GM12873 (cell line): ENCODE results near the gene CARS2.

Experiments used
- TF ChIP-seq, protein P1 (sequence below): IDR thresholded peaks from 2 replicates; pipeline ENCODE4 v1.5.1; 2012; ENCODE audit warnings: low read depth, mild to moderate bottlenecking, moderate library complexity, low read length, control low read depth; ENCODE audit not compliant: insufficient read depth; ENCODE audit errors: missing control alignments

The CARS2 gene

DNA sequence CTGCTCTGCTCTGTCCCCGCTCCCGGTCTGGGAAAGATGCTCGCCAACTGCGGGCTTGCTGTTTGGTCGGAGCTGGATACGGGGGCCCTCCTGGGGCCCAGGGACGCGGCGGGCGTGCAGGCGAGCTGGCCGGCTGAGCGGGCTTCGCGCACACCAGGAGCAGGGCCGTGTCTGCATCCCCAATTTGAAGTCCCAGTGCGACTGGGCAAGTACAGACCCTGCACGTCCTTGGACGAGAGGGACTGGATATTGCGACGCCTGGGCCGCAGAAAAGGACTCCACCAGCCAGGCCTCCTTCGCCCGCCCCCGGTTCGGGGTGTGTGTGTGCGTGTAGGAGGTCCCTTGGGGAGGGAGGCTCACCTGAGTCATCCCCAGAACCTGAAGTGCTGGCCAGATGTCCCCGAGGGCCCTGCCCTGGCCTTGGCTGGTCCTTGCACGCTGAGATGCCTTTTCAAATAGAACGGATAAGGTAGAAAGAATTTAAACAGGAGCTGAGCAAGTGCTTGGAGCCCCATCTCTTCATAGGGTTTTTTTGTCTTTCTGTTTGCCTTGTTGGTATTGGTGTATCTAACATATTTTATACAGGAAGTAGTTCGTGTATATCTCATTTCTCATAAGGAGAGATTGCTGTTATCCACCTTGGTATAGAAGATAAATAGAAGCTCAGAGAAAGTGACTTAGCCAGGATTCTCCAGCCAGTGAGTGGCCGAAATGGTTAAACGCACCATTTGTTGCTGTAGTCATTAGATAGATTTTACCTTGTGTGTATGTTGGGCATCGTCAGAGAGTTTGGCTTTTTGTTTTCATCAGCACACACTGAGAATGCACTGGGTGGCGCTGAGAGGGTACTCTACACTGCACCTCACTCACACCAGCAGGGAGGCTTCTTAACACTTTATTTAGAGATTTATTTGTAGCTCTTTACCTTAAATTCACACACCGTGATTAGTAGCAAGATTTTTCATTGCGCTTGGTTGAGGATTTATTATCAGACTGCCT, 89.5 kb downstream of the CARS2 start:
- TF ChIP-seq, protein P1, sequence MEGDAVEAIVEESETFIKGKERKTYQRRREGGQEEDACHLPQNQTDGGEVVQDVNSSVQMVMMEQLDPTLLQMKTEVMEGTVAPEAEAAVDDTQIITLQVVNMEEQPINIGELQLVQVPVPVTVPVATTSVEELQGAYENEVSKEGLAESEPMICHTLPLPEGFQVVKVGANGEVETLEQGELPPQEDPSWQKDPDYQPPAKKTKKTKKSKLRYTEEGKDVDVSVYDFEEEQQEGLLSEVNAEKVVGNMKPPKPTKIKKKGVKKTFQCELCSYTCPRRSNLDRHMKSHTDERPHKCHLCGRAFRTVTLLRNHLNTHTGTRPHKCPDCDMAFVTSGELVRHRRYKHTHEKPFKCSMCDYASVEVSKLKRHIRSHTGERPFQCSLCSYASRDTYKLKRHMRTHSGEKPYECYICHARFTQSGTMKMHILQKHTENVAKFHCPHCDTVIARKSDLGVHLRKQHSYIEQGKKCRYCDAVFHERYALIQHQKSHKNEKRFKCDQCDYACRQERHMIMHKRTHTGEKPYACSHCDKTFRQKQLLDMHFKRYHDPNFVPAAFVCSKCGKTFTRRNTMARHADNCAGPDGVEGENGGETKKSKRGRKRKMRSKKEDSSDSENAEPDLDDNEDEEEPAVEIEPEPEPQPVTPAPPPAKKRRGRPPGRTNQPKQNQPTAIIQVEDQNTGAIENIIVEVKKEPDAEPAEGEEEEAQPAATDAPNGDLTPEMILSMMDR: peak; percentile 44

DNA sequence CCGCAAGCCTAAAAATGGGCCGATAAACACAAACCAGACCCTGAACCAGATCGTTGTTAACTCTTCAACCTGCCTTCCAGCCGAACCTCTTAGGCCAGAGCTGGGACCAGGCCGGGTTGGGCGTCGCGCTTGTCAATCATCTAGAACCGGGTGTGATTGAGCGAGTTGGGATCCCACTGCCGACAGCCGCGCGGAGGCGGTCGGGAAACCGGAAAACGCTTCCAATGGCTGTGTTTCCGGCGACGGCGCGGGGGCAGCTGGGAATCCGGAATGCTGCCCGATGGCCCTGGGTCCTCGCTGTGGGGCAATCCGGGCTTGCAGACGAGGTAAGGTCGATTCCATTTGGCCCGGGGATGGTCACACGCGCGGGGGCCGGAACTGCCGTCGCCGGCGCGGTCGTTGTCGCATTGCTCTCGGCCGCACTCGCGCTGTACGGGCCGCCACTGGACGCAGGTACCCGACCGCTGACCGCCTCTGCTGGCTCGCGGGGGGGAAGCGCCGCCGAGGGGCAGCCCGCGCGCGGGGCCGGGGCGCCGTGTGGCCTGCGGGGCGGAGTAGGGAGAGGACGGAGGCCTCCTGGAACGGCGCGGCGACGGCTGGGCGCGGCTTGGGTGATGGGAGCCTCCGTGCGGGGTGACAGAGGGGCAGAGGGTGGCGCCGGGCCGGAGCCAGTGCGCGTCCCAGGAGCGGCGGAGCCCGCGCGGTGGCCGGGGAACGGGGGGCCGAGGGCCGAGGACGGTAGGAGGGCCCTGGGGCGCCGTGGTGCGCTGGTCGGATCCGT, 90.4 kb downstream of the CARS2 start, which contains the start of gene NAXD:
Gene NAXD, plus strand, starts transcription at position 224 of the 781 bp plus-strand sequence. Its CDS starts 57 bp downstream, at position 281.
- TF ChIP-seq, protein P1: no peak

DNA sequence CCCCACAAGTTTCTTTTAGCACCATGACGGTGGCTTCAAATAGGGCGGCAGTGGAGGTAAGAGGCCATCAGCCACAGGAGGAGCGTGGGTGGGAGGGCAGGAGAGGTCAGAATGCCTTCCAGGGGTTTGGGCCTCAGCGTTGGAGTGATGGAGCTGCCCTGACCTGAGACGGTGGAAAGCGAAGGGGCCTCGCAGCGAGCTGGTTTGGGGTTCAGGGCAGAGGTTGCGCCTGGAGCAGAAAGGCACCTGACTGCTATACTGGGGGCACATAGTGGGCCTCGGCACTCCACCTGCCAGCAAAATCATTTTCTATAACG, 91.0 kb downstream of the CARS2 start:
- TF ChIP-seq, protein P1: no peak

DNA sequence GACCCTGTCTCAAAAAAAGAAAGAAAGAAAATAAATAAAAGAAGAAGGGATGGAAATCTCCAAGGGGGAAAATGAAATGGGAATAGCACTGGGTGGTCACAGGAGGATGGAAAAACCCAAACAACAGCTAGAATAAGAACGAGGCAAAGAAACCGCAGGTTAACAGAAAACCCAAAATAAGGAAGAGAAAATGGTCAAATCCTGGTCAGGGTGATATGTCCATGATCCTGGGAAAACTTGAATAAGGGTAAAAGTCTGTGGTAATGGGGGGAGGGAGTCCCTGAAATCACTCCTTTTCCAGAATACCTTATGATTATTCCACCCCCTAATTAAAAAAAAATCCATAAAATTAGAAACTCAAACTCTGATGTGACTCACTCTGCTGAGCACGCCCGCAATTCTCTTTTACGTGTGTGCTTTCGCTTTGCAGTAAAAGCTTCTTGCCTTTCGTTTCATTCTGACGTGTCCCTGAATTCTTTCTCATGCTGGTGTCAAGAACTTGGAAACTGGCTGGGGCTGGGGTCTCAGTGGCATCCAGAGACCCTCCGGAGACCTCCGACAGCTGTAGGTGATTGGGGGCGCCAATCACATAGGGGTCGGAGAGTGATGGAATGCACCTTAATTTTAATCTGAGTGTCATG, 94.8 kb downstream of the CARS2 start:
- TF ChIP-seq, protein P1: no peak

DNA sequence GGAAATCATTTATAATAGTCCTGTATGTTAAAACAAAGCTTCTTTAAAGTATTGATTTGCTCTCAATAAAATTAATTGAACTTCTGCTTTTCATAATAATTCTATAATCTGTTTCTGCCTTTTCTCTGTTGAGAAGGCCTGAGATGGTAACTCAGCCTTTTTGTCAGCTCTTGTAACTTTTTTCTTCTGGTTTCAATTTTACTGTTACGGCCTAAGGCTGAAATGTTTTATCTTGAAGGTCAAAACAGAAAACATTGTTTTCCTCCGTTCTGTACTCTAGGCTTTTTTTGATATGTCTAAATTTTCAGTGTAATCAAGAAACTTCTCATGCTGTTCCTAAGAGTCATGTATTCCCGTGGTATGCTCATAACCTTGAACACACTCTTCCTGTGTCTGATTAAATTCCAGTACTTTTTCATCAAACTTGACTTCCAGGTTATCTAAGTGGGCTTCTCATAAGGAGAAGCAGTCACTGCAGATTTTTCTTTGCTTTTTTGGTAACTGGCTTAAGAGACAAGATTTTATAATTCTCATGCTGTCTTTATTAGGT, 98.2 kb downstream of the CARS2 start:
- TF ChIP-seq, protein P1: no peak

DNA sequence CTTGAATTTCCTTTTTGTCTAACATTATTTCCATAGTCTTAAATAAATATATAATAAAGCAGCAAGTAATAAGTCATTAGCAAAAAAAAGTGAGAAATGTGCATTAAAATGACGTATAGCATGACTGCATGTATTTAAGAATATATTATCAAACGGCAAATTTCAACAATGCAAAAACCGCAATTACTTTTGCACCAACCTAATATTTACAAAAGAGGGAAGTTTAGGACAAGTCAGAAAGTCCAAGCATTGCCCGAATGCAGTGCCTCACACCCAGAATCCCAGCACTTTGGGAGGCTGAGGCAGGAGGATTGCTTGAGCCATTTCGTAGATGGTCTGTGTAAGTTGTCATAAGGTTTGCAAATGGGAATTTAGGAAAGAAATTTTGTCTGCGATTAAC, 100.8 kb downstream of the CARS2 start:
- TF ChIP-seq, protein P1: no peak
